Measurements from ENCODE around the gene TEP1. TPM values are rescaled to one million over a fixed set of nuclear protein-coding genes. Genes with fewer than 3 reads are reported as not detected.
A peak's percentile ranks its signal among the peaks of the same experiment; 100 is the strongest.

The TEP1 gene
- total RNA-seq, 1 donor from 2014 or later = 17.5 TPM

GRCh38 chr14:20331053-20331613, 82.2 kb downstream of the TEP1 start:
- H3K4me3 ChIP-seq (ENCODE audit: low read depth, low read length) = no peak overlapping the region
- TF ChIP-seq, protein P1, sequence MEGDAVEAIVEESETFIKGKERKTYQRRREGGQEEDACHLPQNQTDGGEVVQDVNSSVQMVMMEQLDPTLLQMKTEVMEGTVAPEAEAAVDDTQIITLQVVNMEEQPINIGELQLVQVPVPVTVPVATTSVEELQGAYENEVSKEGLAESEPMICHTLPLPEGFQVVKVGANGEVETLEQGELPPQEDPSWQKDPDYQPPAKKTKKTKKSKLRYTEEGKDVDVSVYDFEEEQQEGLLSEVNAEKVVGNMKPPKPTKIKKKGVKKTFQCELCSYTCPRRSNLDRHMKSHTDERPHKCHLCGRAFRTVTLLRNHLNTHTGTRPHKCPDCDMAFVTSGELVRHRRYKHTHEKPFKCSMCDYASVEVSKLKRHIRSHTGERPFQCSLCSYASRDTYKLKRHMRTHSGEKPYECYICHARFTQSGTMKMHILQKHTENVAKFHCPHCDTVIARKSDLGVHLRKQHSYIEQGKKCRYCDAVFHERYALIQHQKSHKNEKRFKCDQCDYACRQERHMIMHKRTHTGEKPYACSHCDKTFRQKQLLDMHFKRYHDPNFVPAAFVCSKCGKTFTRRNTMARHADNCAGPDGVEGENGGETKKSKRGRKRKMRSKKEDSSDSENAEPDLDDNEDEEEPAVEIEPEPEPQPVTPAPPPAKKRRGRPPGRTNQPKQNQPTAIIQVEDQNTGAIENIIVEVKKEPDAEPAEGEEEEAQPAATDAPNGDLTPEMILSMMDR (conservative IDR thresholded peaks at IDR 0.05; ENCODE audit: low read depth, low read length) = no peak
- no peak for DNase-seq (ENCODE audit: low read depth)

DNA sequence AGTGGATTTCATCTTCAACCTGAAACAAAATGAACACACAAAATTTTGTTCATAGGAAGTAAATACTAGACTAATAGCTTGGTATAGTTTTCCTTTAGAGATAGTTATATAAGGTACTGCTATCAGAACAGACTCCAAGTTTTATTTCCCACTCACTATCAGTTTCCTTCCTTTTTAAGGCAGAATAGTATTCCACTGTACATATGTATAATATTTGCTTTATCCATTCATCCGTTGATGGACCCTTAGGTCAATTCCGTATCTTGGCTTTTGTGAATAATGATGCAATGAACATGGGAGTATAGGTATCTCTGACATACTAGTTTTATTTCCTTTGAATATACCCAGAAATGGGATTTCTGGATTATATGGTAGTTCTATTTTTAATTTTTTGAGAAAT, 83.9 kb downstream of the TEP1 start:
- TF ChIP-seq, protein P1 (conservative IDR thresholded peaks at IDR 0.05; ENCODE audit: low read depth, low read length) = no peak
- H3K4me3 ChIP-seq (ENCODE audit: low read depth, low read length) = no peak overlapping the region
- no peak for DNase-seq (ENCODE audit: low read depth)

- no peak overlapping the region for H3K4me3 ChIP-seq (ENCODE audit: low read depth, low read length)
- DNase-seq (ENCODE audit: low read depth) = no peak
- TF ChIP-seq, protein P1 (conservative IDR thresholded peaks at IDR 0.05; ENCODE audit: low read depth, low read length) = no peak
Observed at GRCh38 chr14:20328705-20329104, 84.6 kb downstream of the TEP1 start.

DNA sequence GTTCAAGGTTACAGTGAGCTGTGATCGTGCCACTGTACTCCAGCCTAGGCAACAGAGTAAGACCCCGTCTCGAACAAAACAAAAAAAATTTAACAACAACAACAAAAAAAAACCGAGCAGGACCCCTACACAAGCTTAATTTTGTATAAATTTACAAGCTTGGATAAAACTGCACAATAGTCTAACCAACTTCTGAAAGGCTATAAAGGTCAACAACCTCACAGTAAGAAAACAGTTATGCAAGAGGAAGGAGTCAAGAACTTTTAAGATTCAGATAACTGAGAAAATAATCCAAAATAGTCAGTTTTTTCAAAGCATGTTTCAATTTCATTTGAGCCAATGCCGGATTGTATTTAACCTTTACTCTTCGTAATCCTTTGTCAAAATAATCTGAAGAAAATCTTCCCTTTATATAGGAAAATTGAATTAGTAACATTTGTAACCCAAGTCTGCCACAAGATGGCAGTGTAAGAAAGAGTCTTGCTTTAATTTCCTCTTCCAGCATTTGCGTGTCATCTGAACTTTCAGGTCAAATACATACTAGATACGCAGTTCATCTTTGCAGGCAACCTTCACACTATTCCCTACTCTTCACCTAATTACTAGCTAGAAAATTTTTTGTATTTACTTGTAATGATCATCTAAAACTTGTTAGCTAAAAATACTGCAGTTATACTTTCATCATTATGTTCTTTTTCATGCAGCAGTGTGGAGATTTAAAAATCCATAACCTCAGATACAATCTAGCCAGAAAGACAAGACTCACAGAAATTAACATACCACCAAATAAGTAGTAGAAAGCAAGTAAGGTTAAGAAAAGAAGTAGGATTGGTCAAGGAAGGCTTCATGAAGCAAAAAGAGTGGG, 86.1 kb downstream of the TEP1 start:
- no peak for DNase-seq (ENCODE audit: low read depth)
- TF ChIP-seq, protein P1 (conservative IDR thresholded peaks at IDR 0.05; ENCODE audit: low read depth, low read length) = peak; percentile 75
- no peak overlapping the region for H3K4me3 ChIP-seq (ENCODE audit: low read depth, low read length)

DNA sequence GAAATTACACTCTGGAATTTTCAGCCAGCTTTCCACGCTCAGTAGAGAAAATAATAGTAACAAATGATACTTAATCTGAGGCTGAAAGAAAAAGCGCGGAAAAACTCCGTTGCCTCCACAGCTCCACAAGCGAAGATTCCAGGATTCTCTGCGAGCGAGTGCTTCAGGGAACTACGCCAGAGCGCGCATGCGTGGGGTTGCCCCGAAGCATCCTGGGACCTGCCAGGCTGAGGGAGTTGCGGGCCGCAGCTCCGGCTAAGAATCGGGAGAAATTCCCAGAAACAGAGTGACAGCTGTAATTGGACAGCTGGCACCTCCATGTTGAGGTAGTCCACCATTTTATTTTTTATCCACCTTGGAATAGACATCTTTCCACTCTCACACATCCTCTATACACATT, 95.6 kb downstream of the TEP1 start:
- TF ChIP-seq, protein P1 (conservative IDR thresholded peaks at IDR 0.05; ENCODE audit: low read depth, low read length) = no peak
- H3K4me3 ChIP-seq (ENCODE audit: low read depth, low read length) = no peak overlapping the region
- no peak for DNase-seq (ENCODE audit: low read depth)

Other genes with a start within 250 kb of the TEP1 start
- not detected in 2 replicates for gene OR11G2, start 222.6 kb downstream of the TEP1 start, total RNA-seq
- gene OR11H6, start 189.8 kb downstream of the TEP1 start, total RNA-seq = not detected in 2 replicates
- not detected in 2 replicates for gene OR11H7, start 184.5 kb downstream of the TEP1 start, total RNA-seq
- not detected in 2 replicates for gene OR11H4, start 174.2 kb downstream of the TEP1 start, total RNA-seq
- 4.0 and 10.2 TPM in 2 replicates for gene TTC5, start 107.5 kb downstream of the TEP1 start, total RNA-seq
- gene CCNB1IP1, start 80.2 kb downstream of the TEP1 start, total RNA-seq = 54.8 and 68.8 TPM in 2 replicates
- 23.1 and 26.1 TPM in 2 replicates for gene PARP2, start 69.9 kb downstream of the TEP1 start, total RNA-seq
- under 0.01 and 0.17 TPM in 2 replicates for gene KLHL33, start 22.7 kb upstream of the TEP1 start, total RNA-seq
- gene OSGEP, start 41.3 kb upstream of the TEP1 start, total RNA-seq = 24.6 and 59.7 TPM in 2 replicates
- 321 and 381 TPM in 2 replicates for gene APEX1, start 41.7 kb upstream of the TEP1 start, total RNA-seq
- 16.3 and 19.1 TPM in 2 replicates for gene PIP4P1, start 47.9 kb upstream of the TEP1 start, total RNA-seq
- gene PNP, start 55.9 kb upstream of the TEP1 start, total RNA-seq = 152 and 178 TPM in 2 replicates
- not detected in 2 replicates for gene RNASE10, start 92.0 kb upstream of the TEP1 start, total RNA-seq
- gene RNASE9, start 147.5 kb upstream of the TEP1 start, total RNA-seq = not detected in 2 replicates
- gene RNASE11, start 174.5 kb upstream of the TEP1 start, total RNA-seq = not detected in 2 replicates
- not detected in 2 replicates for gene RNASE12, start 177.9 kb upstream of the TEP1 start, total RNA-seq
- gene OR6S1, start 228.2 kb upstream of the TEP1 start, total RNA-seq = not detected in 2 replicates

Data from epithelial cell of proximal tubule (primary cell).